H1 (cell line): ENCODE measurements around the gene HID1. TPM values are rescaled to one million over a fixed set of nuclear protein-coding genes. Genes with fewer than 3 reads are reported as not detected.

Experiments used
- CTCF ChIA-PET: fragments of 300-600 bp; sonication (Branson Sonifier 250); formaldehyde crosslinking; loops from one replicate; lab custom pipeline; 2021; ENCODE audit not compliant: partially characterized antibody; lab: Charles Lee
- POLR2A ChIA-PET: fragments of 300-600 bp; sonication (Branson Sonifier 250); formaldehyde crosslinking; loops from one replicate; lab custom pipeline; 2021; ENCODE audit warnings: inconsistent platforms; ENCODE audit not compliant: partially characterized antibody; lab: Charles Lee
- DNase-seq, 2 experiments: peaks; one replicate each; pipeline versions ENCODE4 v3.0.0 to v3.0.0-alpha.2; 2010 to 2022; ENCODE audit warnings: low spot score in 2 of 2, low read depth in 1 of 2, mixed read lengths in 1 of 2
- FAIRE-seq: peaks from 2 replicates; lab custom pipeline; 2011; peaks lifted over from hg19 to GRCh38; lab: Jason Lieb, UNC
- H2AFZ ChIP-seq: 2 replicates; pipeline ENCODE4 v1.8.1; 2012; ENCODE audit warnings: low read length, inconsistent platforms
- H2AK5ac ChIP-seq: 2 replicates; pipeline ENCODE4 v1.6.1; 2013; ENCODE audit warnings: low read depth, low read length
- H2BK120ac ChIP-seq: replicated peaks from 2 replicates; pipeline ENCODE3; 2013; ENCODE audit warnings: low read depth, low read length, inconsistent platforms
- H2BK12ac ChIP-seq: 2 replicates; pipeline ENCODE4 v1.6.1; 2013; ENCODE audit warnings: low read depth, low read length
- H2BK15ac ChIP-seq: 2 replicates; pipeline ENCODE4 v1.6.1; 2013; ENCODE audit warnings: low read length
- H2BK20ac ChIP-seq: 2 replicates; pipeline ENCODE4 v1.6.1; 2013; ENCODE audit warnings: low read length
- H2BK5ac ChIP-seq: 2 replicates; pipeline ENCODE4 v1.6.1; 2013; ENCODE audit warnings: low read depth, low read length
- H3K14ac ChIP-seq: 2 replicates; pipeline ENCODE4 v1.6.1; 2013; ENCODE audit warnings: inconsistent platforms; ENCODE audit not compliant: insufficient read length
- H3K18ac ChIP-seq: 2 replicates; pipeline ENCODE4 v1.6.1; 2013; ENCODE audit warnings: low read length; ENCODE audit errors: extremely low read depth
- H3K23ac ChIP-seq: 2 replicates; pipeline ENCODE4 v1.6.1; 2013; ENCODE audit warnings: inconsistent platforms; ENCODE audit not compliant: insufficient read length
- H3K23me2 ChIP-seq: 2 replicates; pipeline ENCODE4 v1.6.1; 2013; ENCODE audit warnings: low read depth, low read length
- H3K27ac ChIP-seq: 2 replicates; pipeline ENCODE4 v1.6.1; 2011; ENCODE audit warnings: low read depth, low read length, inconsistent platforms
- H3K27me3 ChIP-seq, 4 experiments: replicated peaks in 1 of 4; 1 replicate in 1 of 4; 2 replicates in 3 of 4; pipeline versions ENCODE4 v1.6.1 to v1.8.1; 2011 to 2013; ENCODE audit warnings: low read length in 3 of 4, mild to moderate bottlenecking in 3 of 4, inconsistent platforms in 2 of 4, mixed read lengths in 2 of 4, moderate library complexity in 1 of 4; ENCODE audit not compliant: control insufficient read depth in 3 of 4, insufficient read depth in 3 of 4; ENCODE audit errors: extremely low read depth in 1 of 4
- H3K36me3 ChIP-seq, 4 experiments: 2 replicates each; pipeline versions ENCODE4 v1.6.1 to v1.8.1; 2011 to 2013; ENCODE audit warnings: mild to moderate bottlenecking in 4 of 4, low read length in 3 of 4, moderate library complexity in 2 of 4, control low read depth in 1 of 4, inconsistent platforms in 1 of 4; ENCODE audit not compliant: insufficient read depth in 4 of 4, control insufficient read depth in 2 of 4
- H3K4ac ChIP-seq: replicated peaks from 2 replicates; pipeline ENCODE3; 2013; ENCODE audit warnings: low read length, low read depth, mixed read lengths, inconsistent platforms; ENCODE audit not compliant: insufficient read length
- H3K4me1 ChIP-seq, 4 experiments: replicated peaks in 1 of 4; 1 replicate in 1 of 4; 2 replicates in 3 of 4; pipeline versions ENCODE4 v1.6.1 to v1.8.1; 2011 to 2013; ENCODE audit warnings: low read length in 3 of 4, inconsistent platforms in 2 of 4, mixed read lengths in 1 of 4; ENCODE audit not compliant: insufficient read depth in 4 of 4, control insufficient read depth in 3 of 4
- H3K4me2 ChIP-seq, 2 experiments: 2 replicates each; pipeline versions ENCODE4 v1.6.1 to v1.8.1; 2011 to 2013; ENCODE audit warnings: low read depth in 2 of 2, low read length in 2 of 2, control low read depth in 1 of 2, inconsistent platforms in 1 of 2, mild to moderate bottlenecking in 1 of 2; ENCODE audit not compliant: insufficient read depth in 1 of 2
- H3K4me3 ChIP-seq, 4 experiments: fragments of 200-600, 300-600 bp in 1 of 4; sonication (generic), shearing (Covaris generic), sonication (Bioruptor Twin) in 1 of 4; 2 replicates each; pipeline versions ENCODE4 v1.5.1 to v1.8.1; 2011 to 2016; ENCODE audit warnings: low read length in 4 of 4, low read depth in 3 of 4, control low read depth in 2 of 4, inconsistent platforms in 2 of 4, mild to moderate bottlenecking in 2 of 4, mixed read lengths in 1 of 4, moderate library complexity in 1 of 4; ENCODE audit not compliant: insufficient read depth in 2 of 4; ENCODE audit errors: extremely low read depth in 1 of 4
- H3K56ac ChIP-seq: replicated peaks from 2 replicates; pipeline ENCODE3; 2013; ENCODE audit warnings: low read depth, mild to moderate bottlenecking, mixed read lengths, low read length, inconsistent platforms; ENCODE audit not compliant: insufficient read length
- H3K79me1 ChIP-seq: 2 replicates; pipeline ENCODE4 v1.6.1; 2013; ENCODE audit warnings: low read depth, low read length, control low read depth
- H3K79me2 ChIP-seq, 2 experiments: 2 replicates each; pipeline versions ENCODE4 v1.6.1 to v1.8.1; 2012 to 2013; ENCODE audit warnings: low read length in 2 of 2, mild to moderate bottlenecking in 2 of 2, inconsistent platforms in 1 of 2; ENCODE audit not compliant: insufficient read depth in 2 of 2, control insufficient read depth in 1 of 2
- H3K9ac ChIP-seq, 4 experiments: replicated peaks in 1 of 4; 1 replicate in 1 of 4; 2 replicates in 3 of 4; pipeline versions ENCODE4 v1.6.1 to v1.8.1; 2011 to 2013; ENCODE audit warnings: low read depth in 3 of 4, low read length in 3 of 4, control low read depth in 2 of 4, mild to moderate bottlenecking in 2 of 4, moderate library complexity in 2 of 4, inconsistent platforms in 1 of 4; ENCODE audit errors: extremely low read depth in 1 of 4
- H3K9me3 ChIP-seq, 2 experiments: 2 replicates each; pipeline versions ENCODE4 v1.6.1 to v1.8.1; 2012 to 2013; ENCODE audit warnings: mild to moderate bottlenecking in 2 of 2, moderate library complexity in 2 of 2, control low read depth in 1 of 2, inconsistent platforms in 1 of 2, low read depth in 1 of 2, low read length in 1 of 2, mixed read lengths in 1 of 2; ENCODE audit not compliant: insufficient read depth in 2 of 2
- H4K20me1 ChIP-seq, 2 experiments: replicated peaks in 1 of 2; 2 replicates each; pipeline versions ENCODE3 to v1.8.1; 2011 to 2013; ENCODE audit warnings: inconsistent platforms in 2 of 2, low read length in 2 of 2, mild to moderate bottlenecking in 1 of 2; ENCODE audit not compliant: insufficient read depth in 2 of 2, control insufficient read depth in 1 of 2
- H4K5ac ChIP-seq: 2 replicates; pipeline ENCODE4 v1.6.1; 2013; ENCODE audit warnings: low read length, low read depth, mixed read lengths, inconsistent platforms; ENCODE audit not compliant: insufficient read length
- H4K8ac ChIP-seq: 2 replicates; pipeline ENCODE4 v1.8.0; 2013; ENCODE audit warnings: mild to moderate bottlenecking, moderate library complexity, low read length, inconsistent platforms; ENCODE audit not compliant: insufficient read depth; ENCODE audit errors: extremely low read depth
- H4K91ac ChIP-seq: replicated peaks from 2 replicates; pipeline ENCODE3; 2013; ENCODE audit warnings: low read length, mixed read lengths, inconsistent platforms; ENCODE audit not compliant: insufficient read length
- ASH2L ChIP-seq: fragments of 200-600, 300-600 bp; sonication (generic); IDR thresholded peaks from one replicate; pipeline ENCODE4 v1.7.1; 2017; ENCODE audit warnings: low read length
- BACH1 ChIP-seq: IDR thresholded peaks from 2 replicates; pipeline ENCODE4 v1.6.1; 2012; ENCODE audit warnings: low read length, improper control_type of control experiment
- CBX5 ChIP-seq: fragments of 300-800, 300-1000 bp; sonication (generic); IDR thresholded peaks from 2 replicates; pipeline ENCODE4 v1.7.1; 2016; ENCODE audit warnings: antibody characterized with exemption, low read length, low read depth
- FOSL1 ChIP-seq: IDR thresholded peaks from 2 replicates; pipeline ENCODE4 v1.6.1; 2011; ENCODE audit warnings: mild to moderate bottlenecking, low read depth, low read length, moderate library complexity; ENCODE audit not compliant: insufficient read depth
- GABPA ChIP-seq: IDR thresholded peaks from 2 replicates; pipeline ENCODE4 v1.6.1; 2011; ENCODE audit warnings: mild to moderate bottlenecking, low read length, moderate library complexity, borderline replicate concordance; ENCODE audit not compliant: insufficient read depth
- GTF2F1 ChIP-seq: IDR thresholded peaks from 2 replicates; pipeline ENCODE4 v1.6.1; 2012; ENCODE audit warnings: low read depth, low read length, improper control_type of control experiment, borderline replicate concordance
- PHF8 ChIP-seq: fragments of 200-600 bp; sonication (generic); conservative IDR thresholded peaks from 2 replicates; pipeline ENCODE4 v1.7.1; 2012; ENCODE audit warnings: low read depth, mild to moderate bottlenecking, inconsistent platforms, low read length, moderate library complexity
- POLR2A ChIP-seq, 2 experiments: IDR thresholded peaks; 1 replicate in 1 of 2; 2 replicates in 1 of 2; pipeline ENCODE4 v1.6.1; 2011; ENCODE audit warnings: low read depth in 2 of 2, low read length in 2 of 2, mild to moderate bottlenecking in 2 of 2; ENCODE audit errors: control extremely low read depth in 1 of 2
- RFX5 ChIP-seq: IDR thresholded peaks from 2 replicates; pipeline ENCODE4 v1.6.1; 2011; ENCODE audit warnings: low read depth, low read length, improper control_type of control experiment, borderline replicate concordance
- RNF2 ChIP-seq: fragments of 200-900, 300-1000 bp; sonication (generic); IDR thresholded peaks from 2 replicates; pipeline ENCODE4 v1.7.1; 2016; ENCODE audit warnings: borderline replicate concordance, low read depth, mild to moderate bottlenecking, antibody characterized with exemption, low read length; ENCODE audit not compliant: poor library complexity, severe bottlenecking; ENCODE audit errors: missing control alignments
- SAP30 ChIP-seq: fragments of 300-600 bp; sonication (generic); IDR thresholded peaks from 2 replicates; pipeline ENCODE4 v1.7.1; 2012; ENCODE audit warnings: low read length, moderate library complexity, mild to moderate bottlenecking, inconsistent platforms; ENCODE audit not compliant: insufficient read depth, insufficient replicate concordance
- SIX5 ChIP-seq: IDR thresholded peaks from 2 replicates; pipeline ENCODE4 v1.6.1; 2011; ENCODE audit warnings: mild to moderate bottlenecking, low read depth, low read length
- SUZ12 ChIP-seq: fragments of 200-600 bp; sonication (generic); IDR thresholded peaks from 2 replicates; pipeline ENCODE4 v1.6.1; 2012; ENCODE audit warnings: mild to moderate bottlenecking, inconsistent platforms, low read length, moderate library complexity, mixed read lengths
- TEAD4 ChIP-seq: IDR thresholded peaks from 2 replicates; pipeline ENCODE4 v1.6.1; 2012; ENCODE audit warnings: low read depth, low read length, inconsistent platforms, mixed read lengths
- WGBS, 2 experiments: shearing (Covaris generic) in 1 of 2; methylation state at CpG; one replicate each; pipeline versions ENCODE4 v1.1.6 to v1.1.7; 2013 to 2015; ENCODE audit warnings: low lambda C conversion rate in 2 of 2, mixed read lengths in 2 of 2, inconsistent platforms in 1 of 2, low coverage in 1 of 2, missing lambda C conversion rate in 1 of 2; ENCODE audit not compliant: insufficient replicate concordance in 2 of 2, insufficient coverage in 1 of 2, insufficient read length in 1 of 2; ENCODE audit errors: extremely low coverage in 1 of 2, missing lambda C conversion rate in 1 of 2; 5-methylcytosine and 5-hydroxymethylcytosine counted together
- polyA plus RNA-seq, 7 experiments: library from polyadenylated mRNA; depleted of rRNA in 3 of 7; stranded (reverse) in 5 of 7; unstranded in 2 of 7; fragments of >200 nt in 5 of 7; fragments of 200-250 nt in 2 of 7; gene quantifications; 1 replicate in 5 of 7; 2 replicates in 1 of 7; 4 replicates in 1 of 7; pipeline versions ENCODE4 v1.2.1 to v1.2.3, GENCODE V29; 2011 to 2013; ENCODE audit warnings: missing spikeins in 2 of 7, mixed read lengths in 2 of 7
- total RNA-seq: library from RNA; stranded (reverse); fragmentation: NEBNext Ultra II Directional; extraction: Animal tissue kit (Norgen Biotek cat#: 25700); gene quantifications from 2 replicates; pipeline ENCODE4 v1.2.1, GENCODE V29; 2021

HID1 gene
- total and polyA plus RNA-seq, 2 of the 8 experiments (the other 6 are each of a cell fraction or from before 2014, with no cell fraction given): 15.1 to 25.9 TPM

GRCh38 chr17:75019710-75020109 is 47.2 kb upstream of the HID1 start:
- Histone ChIP-seq H3K9me3 (no peaks in the 10 kb centered on the region), H3K4me3 (no peak overlapping the region), H4K91ac (no peak overlapping the region), H3K56ac (no peak overlapping the region), H3K23me2 (no peaks in the 10 kb centered on the region), H2AFZ (no peak overlapping the region), H3K23ac (no peak overlapping the region), H3K27ac (no peak overlapping the region), H2AK5ac (no peak overlapping the region), H3K79me2 (peaks cover 0 to 2% of the 10 kb centered on the region in 2 experiments; a peak in 2 of 4 replicates), H3K4me1 (no peaks in the 10 kb centered on the region), H4K5ac (no peak overlapping the region), H3K4ac (no peak overlapping the region), H3K9ac (no peak overlapping the region), H3K79me1 (no peaks in the 10 kb centered on the region; the same call in 1 of the 2 replicates), H4K8ac (no peak overlapping the region), H2BK12ac (no peak overlapping the region), H3K36me3 (peaks cover 3 to 29% (median 16%) of the 10 kb centered on the region in 4 experiments; a peak in 7 of 8 replicates), H2BK5ac (no peak overlapping the region), H2BK120ac (no peak overlapping the region), H3K4me2 (no peak overlapping the region), H3K27me3 (no peaks in the 10 kb centered on the region), H2BK20ac (no peak overlapping the region), H3K18ac (no peak overlapping the region), H3K14ac (no peak overlapping the region), H2BK15ac (no peak overlapping the region), H4K20me1 (peaks cover 0 to 3% of the 10 kb centered on the region in 2 experiments)
- DNase-seq (no peak), FAIRE-seq (no peak)
- ChIA-PET CTCF (interaction anchor here (0.9 to 1.5 kb wide), 6 partner anchors 10 to 62 kb away, joined by 3 to 6 read pairs (median 4); partner anchors contain the start of gene CDR2L), POLR2A (interaction anchor here (0.6 to 0.7 kb wide), 3 partner anchors 82 to 252 kb away, joined by 3 to 5 read pairs (median 4); no protein-coding TSS in a partner anchor)
- WGBS, 2 experiments: 90% methylated on average over 3 of the region's 3 CpGs; no CpG with 5 or more reads in 1 of the 2 experiments
- no peak for TF ChIP-seq ASH2L
- TF ChIP-seq FOSL1: no peak
- TF ChIP-seq TEAD4: no peak
- no peak for TF ChIP-seq GTF2F1
- no peak for TF ChIP-seq SAP30
- TF ChIP-seq SIX5: no peak
- no peak for TF ChIP-seq RFX5
- TF ChIP-seq SUZ12: no peak
- no peak for TF ChIP-seq RNF2
- no peak for TF ChIP-seq CBX5
- no peak for TF ChIP-seq POLR2A (IDR thresholded peaks at IDR 0.05; ENCODE audit: control extremely low read depth in 1 of 2, low read depth in 2 of 2, low read length in 2 of 2)
- no peak for TF ChIP-seq PHF8
- no peak for TF ChIP-seq BACH1
- TF ChIP-seq GABPA: no peak
